Placental pericyte (primary cell): Measurements from ENCODE around the gene KCNG4. TPM values are rescaled to one million over a fixed set of nuclear protein-coding genes. Genes with fewer than 3 reads are reported as not detected.

ENCODE experiments used
- small RNA-seq: library from RNA; depleted of rRNA; stranded (forward); fragments of <200 nt; gene quantifications from one replicate; pipeline ENCODE3, GENCODE V24; 2012; ENCODE audit warnings: low replicate concordance
- total RNA-seq: library from RNA; depleted of rRNA; stranded (reverse); fragments of >200 nt; gene quantifications from 2 replicates; pipeline ENCODE4 v1.2.3, GENCODE V29; 2012

Gene KCNG4
- not detected in 2 replicates for total RNA-seq

GRCh38 chr16:84239909-84240308, at the start of gene KCNG4:
KCNG4 (minus strand) TSS chr16:84240012; CDS start chr16:84237485, 2,527 bp downstream.

GRCh38 chr16:84190731-84191388, 49.0 kb downstream of the KCNG4 start, which contains the start of gene ADAD2:
ADAD2 (plus strand) TSS chr16:84191157; CDS start chr16:84191231, 74 bp downstream.

GRCh38 chr16:84186685-84187437, 53.0 kb downstream of the KCNG4 start, which contains the start of gene TAF1C:
TAF1C (minus strand) TSS chr16:84187057; CDS start chr16:84184988, 2,069 bp downstream.

Small RNAs within 50 kb of the gene (small RNA-seq; reads per million reads assigned to genes)
- not detected for gene RNA5SP433

Other genes starting within 250 kb of the KCNG4 start
- gene SLC38A8, start 197.2 kb downstream of the KCNG4 start, total RNA-seq: not detected in 2 replicates
- 116 and 121 TPM in 2 replicates for gene MBTPS1, start 123.1 kb downstream of the KCNG4 start, total RNA-seq
- gene HSDL1, start 94.8 kb downstream of the KCNG4 start, total RNA-seq: 15.7 and 15.8 TPM in 2 replicates
- not detected in 2 replicates for gene DNAAF1, start 94.7 kb downstream of the KCNG4 start, total RNA-seq
- gene TAF1C, start 53.0 kb downstream of the KCNG4 start, total RNA-seq: 28.2 and 33.5 TPM in 2 replicates
- gene ADAD2, start 48.9 kb downstream of the KCNG4 start, total RNA-seq: not detected in 2 replicates
- gene WFDC1, start 54.9 kb upstream of the KCNG4 start, total RNA-seq: 0.29 and 2.4 TPM in 2 replicates
- not detected in 2 replicates for gene ATP2C2, start 128.5 kb upstream of the KCNG4 start, total RNA-seq